Adrenal gland (tissue), 12 donors: Measurements from ENCODE around the gene PDE2A. TPM values are rescaled to one million over a fixed set of nuclear protein-coding genes. Genes with fewer than 3 reads are reported as not detected.
A peak's percentile ranks its signal among the peaks of the same experiment; 100 is the strongest.

ENCODE experiments used
- DNase-seq, 7 donors: peaks; one replicate each; pipeline ENCODE4 v3.0.0-alpha.2; 2019 to 2020
- H3K27ac ChIP-seq, 5 donors: fragments of 200-600 bp; sonication (generic) in 4 of 5; 1 replicate in 3 of 5; 2 replicates in 2 of 5; pipeline versions ENCODE4 v1.5.1 to v1.8.0; 2016 to 2020; ENCODE audit warnings: mild to moderate bottlenecking in 1 of 5
- H3K27me3 ChIP-seq: fragments of 200-600 bp; 2 replicates; pipeline ENCODE4 v1.8.0; 2021
- H3K36me3 ChIP-seq, 2 donors: fragments of 200-600 bp; replicated peaks in 1 of 2; 1 replicate in 1 of 2; 2 replicates in 1 of 2; pipeline versions ENCODE4 v1.5.1 to v1.8.0; 2018 to 2022
- H3K4me1 ChIP-seq, 2 donors: fragments of 200-600 bp; replicated peaks in 1 of 2; 1 replicate in 1 of 2; 2 replicates in 1 of 2; pipeline versions ENCODE4 v1.5.1 to v1.8.0; 2018 to 2021
- H3K4me3 ChIP-seq, 4 donors: fragments of 200-600 bp; sonication (generic) in 3 of 4; one replicate each; pipeline ENCODE4 v1.5.1; 2016 to 2018
- H3K9me3 ChIP-seq, 3 donors: fragments of 200-600 bp; sonication (generic) in 1 of 3; replicated peaks in 1 of 3; 1 replicate in 2 of 3; 2 replicates in 1 of 3; pipeline versions ENCODE4 v1.5.1 to v1.8.0; 2016 to 2021
- CTCF ChIP-seq, 6 experiments: fragments of 450-650 bp in 4 of 6; fragments of 200-600 bp in 2 of 6; sonication (generic) in 1 of 6; IDR thresholded peaks; 1 replicate in 5 of 6; 2 replicates in 1 of 6; pipeline versions ENCODE4 v1.5.1 to v1.8.0; 2016 to 2021; ENCODE audit warnings: antibody characterized with exemption in 6 of 6, mild to moderate bottlenecking in 2 of 6, moderate library complexity in 1 of 6
- POLR2A ChIP-seq, 2 donors: fragments of 450-650 bp; IDR thresholded peaks; one replicate each; pipeline ENCODE4 v1.6.1; 2017; ENCODE audit warnings: antibody characterized with exemption in 2 of 2, mild to moderate bottlenecking in 2 of 2, moderate library complexity in 1 of 2
- WGBS, 4 donors: extraction: QIAGEN DNeasy Blood & Tissue Kit in 2 of 4; methylation state at CpG; one replicate each; pipeline versions ENCODE4 v1.1.5 to v1.1.7; 2013 to 2017; 5-methylcytosine and 5-hydroxymethylcytosine counted together
- intact Hi-C, 2 donors: fragments of 100-400 bp; cut with DNase I; formaldehyde crosslinking; loops; one replicate each; pipeline versions ENCODE4 v1.14.1 to v1.15.0; 2022 to 2023
- polyA plus RNA-seq, 3 donors: library from polyadenylated mRNA; stranded (reverse); fragments of 200-250 nt in 2 of 3; fragments of 350-450 nt in 1 of 3; fragmentation: Illumina TruSeq in 1 of 3; extraction: RNeasy Lipid Tissue Mini Kit (QIAGEN cat#74804) in 1 of 3; gene quantifications; one replicate each; pipeline ENCODE4 v1.2.3, GENCODE V29; 2013 to 2014
- total RNA-seq, 9 donors: library from RNA; depleted of rRNA in 4 of 9; stranded (reverse); fragments of >200 nt in 4 of 9; fragments of 120-200 nt in 1 of 9; fragmentation: NEBNext Ultra II Directional in 1 of 9; extraction: Animal tissue kit (Norgen Biotek cat#: 25700) in 1 of 9; gene quantifications; one replicate each; pipeline versions ENCODE4 v1.1.0 to v1.2.4, GENCODE V29; 2013 to 2023
- donor health status: healthy with polysubstance abuse.
- donor health status: Bipolar disorder and iron deficiency.
- donor health status: DM: yes; HTN: yes; CAD: no.
- donor health status: DM: no; HTN: no; CAD: no.
- donor health status: DM: no; HTN: no; CAD: no.
- donor health status: DM: yes; HTN: yes; CAD: no.

The PDE2A gene
- total and polyA plus RNA-seq, 12 donors = 11.5 to 226 (median 67.6) TPM

- TF ChIP-seq POLR2A (IDR thresholded peaks at IDR 0.05) (no peak), CTCF (IDR thresholded peaks at IDR 0.05) (no peak)
Measured at GRCh38 chr11:72700146-72700545, 25.9 kb upstream of the PDE2A start.

GRCh38 chr11:72697814-72698213 is 23.6 kb upstream of the PDE2A start:
- intact Hi-C loops = no loop called here
- WGBS, 4 donors = 77 to 94% (median 91%) methylated on average over 5 to 16 of the region's 16 CpGs
- Histone ChIP-seq H3K27me3 (no peaks in the 10 kb centered on the region), H3K4me3 (no peak overlapping the region), H3K9me3 (no peaks in the 10 kb centered on the region), H3K4me1 (peaks cover 0 to 12% of the 10 kb centered on the region in 2 donors), H3K36me3 (peaks cover 0 to 98% of the 10 kb centered on the region in 2 donors), H3K27ac (peak overlapping the region in 1 of 5 donors; percentile 63)
- no peak for TF ChIP-seq CTCF (IDR thresholded peaks at IDR 0.05)
- TF ChIP-seq POLR2A (IDR thresholded peaks at IDR 0.05) = no peak
- DNase-seq = no peak

More at GRCh38 chr11:72700146-72700545, 25.9 kb upstream of the PDE2A start:
- H3K4me3 ChIP-seq = no peak overlapping the region
- peaks cover 0 to 96% of the 10 kb centered on the region in 2 donors for H3K36me3 ChIP-seq
- 38 to 56% (median 48%) methylated on average over 3 of the region's 3 CpGs for WGBS, 4 donors
- peak in 6 of 7 donors; percentile 75 to 85 (median 78) for DNase-seq
- no peaks in the 10 kb centered on the region for H3K9me3 ChIP-seq
- intact Hi-C loops = no loop called here
- H3K4me1 ChIP-seq = peaks cover 0 to 27% of the 10 kb centered on the region in 2 donors
- H3K27me3 ChIP-seq = no peaks in the 10 kb centered on the region
- peak overlapping the region in 3 of 5 donors; percentile 34 to 83 (median 80) for H3K27ac ChIP-seq

- H3K4me3 ChIP-seq = no peak overlapping the region
- no peaks in the 10 kb centered on the region for H3K9me3 ChIP-seq
- H3K4me1 ChIP-seq = peaks cover 0 to 10% of the 10 kb centered on the region in 2 donors
- WGBS, 4 donors = 78 to 93% (median 85%) methylated on average over 8 to 44 of the region's 44 CpGs
- H3K27ac ChIP-seq = peak overlapping the region in 1 of 5 donors; percentile 63
- intact Hi-C loops = no loop called here
- peak in 1 of 7 donors; percentile 37 for DNase-seq
- no peaks in the 10 kb centered on the region for H3K27me3 ChIP-seq
- peaks cover 0 to 100% of the 10 kb centered on the region in 2 donors for H3K36me3 ChIP-seq
- TF ChIP-seq CTCF (IDR thresholded peaks at IDR 0.05) (no peak), POLR2A (IDR thresholded peaks at IDR 0.05) (no peak)
Measured at GRCh38 chr11:72696866-72697700, 22.9 kb upstream of the PDE2A start.

GRCh38 chr11:72695354-72695753 is 21.1 kb upstream of the PDE2A start:
- Histone ChIP-seq H3K4me3 (no peak overlapping the region), H3K9me3 (no peaks in the 10 kb centered on the region), H3K4me1 (peaks cover 0 to 8% of the 10 kb centered on the region in 2 donors), H3K36me3 (peaks cover 0 to 100% of the 10 kb centered on the region in 2 donors), H3K27ac (no peak overlapping the region), H3K27me3 (no peaks in the 10 kb centered on the region)
- intact Hi-C loops = no loop called here
- no peak for DNase-seq
- WGBS, 4 donors = 91 to 99% (median 96%) methylated on average over 6 to 7 of the region's 7 CpGs
- TF ChIP-seq POLR2A (IDR thresholded peaks at IDR 0.05) (no peak), CTCF (IDR thresholded peaks at IDR 0.05) (no peak)
